GM23338 (cell line): ENCODE measurements around the gene PPIL1. TPM values are rescaled to one million over a fixed set of nuclear protein-coding genes. Genes with fewer than 3 reads are reported as not detected.

Source experiments
- ATAC-seq: fragments of 200-7000 bp; cut with Tn5 transposase; 3 replicates; pipeline ENCODE4 v1.9.1; 2020
- DNase-seq: peaks from one replicate; pipeline ENCODE4 v3.0.0-alpha.2; 2015; ENCODE audit warnings: low spot score
- H2AFZ ChIP-seq: fragments of 200-600 bp; sonication (generic); 2 replicates; pipeline ENCODE4 v1.8.0; 2016; ENCODE audit warnings: antibody characterized with exemption, mild to moderate bottlenecking, moderate library complexity
- H3F3A ChIP-seq: fragments of 200-600 bp; sonication (generic); replicated peaks from 2 replicates; pipeline ENCODE4 v1.8.0; 2017; ENCODE audit warnings: antibody characterized with exemption, mixed run types, low read depth
- H3K27ac ChIP-seq: fragments of 200-600 bp; sonication (generic); 2 replicates; pipeline ENCODE4 v1.6.1; 2016; ENCODE audit warnings: low read depth
- H3K27me3 ChIP-seq: fragments of 200-600 bp; sonication (generic); 2 replicates; pipeline ENCODE4 v1.8.0; 2016; ENCODE audit warnings: mild to moderate bottlenecking, mixed run types, moderate library complexity; ENCODE audit not compliant: insufficient read depth
- H3K36me3 ChIP-seq: fragments of 200-600 bp; sonication (generic); 2 replicates; pipeline ENCODE4 v1.8.0; 2016; ENCODE audit warnings: mild to moderate bottlenecking; ENCODE audit not compliant: insufficient read depth
- H3K4me1 ChIP-seq: fragments of 200-600 bp; sonication (generic); 2 replicates; pipeline ENCODE4 v1.8.0; 2016; ENCODE audit warnings: mild to moderate bottlenecking, moderate library complexity; ENCODE audit not compliant: insufficient read depth
- H3K4me2 ChIP-seq: fragments of 200-600 bp; sonication (generic); 2 replicates; pipeline ENCODE4 v1.7.1; 2017; ENCODE audit warnings: mixed run types
- H3K4me3 ChIP-seq: fragments of 200-600 bp; sonication (generic); 2 replicates; pipeline ENCODE4 v1.6.1; 2016; ENCODE audit warnings: mixed run types
- H3K79me2 ChIP-seq: fragments of 200-600 bp; sonication (generic); replicated peaks from 2 replicates; pipeline ENCODE4 v1.8.0; 2017; ENCODE audit warnings: mild to moderate bottlenecking; ENCODE audit not compliant: insufficient read depth
- H3K9me2 ChIP-seq: fragments of 200-600 bp; sonication (generic); 2 replicates; pipeline ENCODE4 v1.8.0; 2017; ENCODE audit not compliant: insufficient read depth
- H4K20me1 ChIP-seq: fragments of 200-600 bp; sonication (generic); replicated peaks from 2 replicates; pipeline ENCODE4 v1.8.0; 2017; ENCODE audit warnings: mild to moderate bottlenecking; ENCODE audit not compliant: insufficient read depth
- H3K27ac Mint-ChIP-seq: 2 replicates; pipeline ENCODE4 v1.8.0; 2020; ENCODE audit warnings: inconsistent platforms, mild to moderate bottlenecking, moderate library complexity, mixed read lengths
- H3K27me3 Mint-ChIP-seq: 3 replicates; pipeline ENCODE4 v1.8.0; 2022; ENCODE audit warnings: low read depth, mild to moderate bottlenecking, moderate library complexity, mixed read lengths, inconsistent platforms; ENCODE audit not compliant: insufficient read depth, poor library complexity
- H3K36me3 Mint-ChIP-seq: 3 replicates; pipeline ENCODE4 v1.8.0; 2021; ENCODE audit warnings: low read depth, mild to moderate bottlenecking, inconsistent platforms, moderate library complexity, mixed read lengths
- H3K4me1 Mint-ChIP-seq: 3 replicates; pipeline ENCODE4 v1.8.0; 2020; ENCODE audit warnings: mild to moderate bottlenecking, inconsistent platforms, mixed read lengths
- H3K4me3 Mint-ChIP-seq: 3 replicates; pipeline ENCODE4 v1.8.0; 2021; ENCODE audit warnings: moderate library complexity, mild to moderate bottlenecking, inconsistent platforms, mixed read lengths
- H3K9me3 Mint-ChIP-seq: 3 replicates; pipeline ENCODE4 v1.8.0; 2020; ENCODE audit warnings: moderate library complexity, mild to moderate bottlenecking, inconsistent platforms, mixed read lengths
- CREB1 ChIP-seq: fragments of 250-450 bp; sonication (Bioruptor Pico); IDR thresholded peaks from 2 replicates; pipeline ENCODE4 v1.5.0; 2020; ENCODE audit warnings: low read depth, mild to moderate bottlenecking, moderate library complexity
- EZH2 ChIP-seq: fragments of 200-600 bp; sonication (generic); IDR thresholded peaks from one replicate; pipeline ENCODE4 v1.8.0; 2017; ENCODE audit warnings: antibody characterized with exemption, mild to moderate bottlenecking, low read depth; ENCODE audit not compliant: unreplicated experiment
- EZH2phosphoT487 ChIP-seq: fragments of 200-600 bp; sonication (generic); IDR thresholded peaks from one replicate; pipeline ENCODE4 v1.8.1; 2018; ENCODE audit warnings: antibody characterized with exemption; ENCODE audit not compliant: unreplicated experiment
- JUNB ChIP-seq: IDR thresholded peaks from one replicate; pipeline ENCODE4 v1.6.1; 2016; ENCODE audit warnings: antibody characterized with exemption; ENCODE audit not compliant: unreplicated experiment
- NANOG ChIP-seq: IDR thresholded peaks from 2 replicates; pipeline ENCODE4 v1.6.1; 2016; ENCODE audit warnings: antibody characterized with exemption, borderline replicate concordance
- POLR2AphosphoS5 ChIP-seq: IDR thresholded peaks from 2 replicates; pipeline ENCODE4 v1.6.1; 2016; ENCODE audit warnings: antibody characterized with exemption, low read depth
- STAT1 ChIP-seq: IDR thresholded peaks from one replicate; pipeline ENCODE4 v1.6.1; 2016; ENCODE audit warnings: antibody characterized with exemption; ENCODE audit not compliant: unreplicated experiment
- ZNF114 ChIP-seq: fragments of 250-450 bp; sonication (Bioruptor Pico); IDR thresholded peaks from 2 replicates; pipeline ENCODE4 v1.5.0; 2020; ENCODE audit warnings: mild to moderate bottlenecking, moderate library complexity
- ZNF331 ChIP-seq: fragments of 250-450 bp; sonication (Bioruptor Pico); IDR thresholded peaks from 2 replicates; pipeline ENCODE4 v1.5.0; 2020; ENCODE audit warnings: low read depth, mild to moderate bottlenecking, moderate library complexity
- polyA plus RNA-seq: library from polyadenylated mRNA; unstranded; fragments of >200 nt; fragmentation: Nextera tagmentation; extraction: Ambion mirVana; gene quantifications from 2 replicates; pipeline ENCODE4 v1.2.1, GENCODE V29; 2016
- total RNA-seq: library from RNA; depleted of rRNA; stranded (reverse); fragments of >200 nt; shearing (Covaris generic); gene quantifications from 2 replicates; pipeline ENCODE4 v1.2.3, GENCODE V29; 2014
- TF ChIP-seq, protein P1 (sequence below): IDR thresholded peaks from one replicate; pipeline ENCODE4 v1.6.1; 2018; ENCODE audit warnings: antibody characterized with exemption; ENCODE audit not compliant: unreplicated experiment
- TF ChIP-seq, protein P2 (sequence below), 2 experiments: fragments of 200-600 bp in 1 of 2; sonication (generic) in 1 of 2; conservative IDR thresholded peaks; 2 replicates each; pipeline versions ENCODE4 v1.5.1 to v1.6.1; 2016 to 2017; ENCODE audit warnings: antibody characterized with exemption in 2 of 2, low read depth in 2 of 2, mild to moderate bottlenecking in 2 of 2, moderate library complexity in 1 of 2
- TF ChIP-seq, protein P3 (sequence below): fragments of 250-450 bp; sonication (Bioruptor Pico); IDR thresholded peaks from 2 replicates; pipeline ENCODE4 v1.5.0; 2020; ENCODE audit warnings: mild to moderate bottlenecking, moderate library complexity
- TF ChIP-seq, protein P4 (sequence below): IDR thresholded peaks from 2 replicates; pipeline ENCODE4 v1.6.1; 2016; ENCODE audit warnings: antibody characterized with exemption

PPIL1 gene
- total and polyA plus RNA-seq, 2 experiments from 2014 or later: 57.3 to 79.4 TPM

DNA sequence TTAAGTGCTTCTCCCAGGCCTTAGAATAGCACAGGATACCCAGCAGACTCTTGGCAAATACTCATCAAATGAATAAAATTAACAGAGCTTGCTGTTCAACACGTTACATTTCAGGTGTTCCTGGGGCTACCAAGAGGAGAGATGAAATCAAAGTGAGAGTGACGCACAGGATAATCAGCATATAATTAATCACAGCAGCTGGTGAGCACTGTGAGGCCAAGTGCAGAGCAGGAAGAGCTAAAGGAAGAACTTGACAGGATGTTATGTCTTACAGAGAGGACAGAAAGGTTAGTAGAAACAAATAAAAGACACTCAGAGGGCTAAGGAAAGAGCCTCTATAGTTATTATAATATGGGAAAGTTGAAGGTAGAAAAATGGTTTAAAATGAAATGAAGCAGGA is 8.8 kb downstream of the PPIL1 start:
- Histone ChIP-seq H3K79me2 (peaks cover 97% of the 10 kb centered on the region), H3K4me1 (no peaks in the 10 kb centered on the region)

More for the DNA sequence above, 8.8 kb downstream of the PPIL1 start:
- H3K27me3 Mint-ChIP-seq: peaks cover 3% of the 10 kb centered on the region
- no peaks in the 10 kb centered on the region for H3K9me3 Mint-ChIP-seq
- H3K4me3 Mint-ChIP-seq: no peak overlapping the region
- Histone ChIP-seq H3K4me3 (no peak overlapping the region), H3K27ac (no peak overlapping the region), H3K36me3 (peaks cover 21% of the 10 kb centered on the region), H3K4me2 (no peak overlapping the region), H2AFZ (no peak overlapping the region), H3K27me3 (no peaks in the 10 kb centered on the region), H3F3A (no peaks in the 10 kb centered on the region), H3K9me2 (no peaks in the 10 kb centered on the region), H4K20me1 (peaks cover 60% of the 10 kb centered on the region)
- TF ChIP-seq NANOG: no peak
- TF ChIP-seq EZH2phosphoT487: no peak
- TF ChIP-seq JUNB: no peak
- TF ChIP-seq, protein P1, sequence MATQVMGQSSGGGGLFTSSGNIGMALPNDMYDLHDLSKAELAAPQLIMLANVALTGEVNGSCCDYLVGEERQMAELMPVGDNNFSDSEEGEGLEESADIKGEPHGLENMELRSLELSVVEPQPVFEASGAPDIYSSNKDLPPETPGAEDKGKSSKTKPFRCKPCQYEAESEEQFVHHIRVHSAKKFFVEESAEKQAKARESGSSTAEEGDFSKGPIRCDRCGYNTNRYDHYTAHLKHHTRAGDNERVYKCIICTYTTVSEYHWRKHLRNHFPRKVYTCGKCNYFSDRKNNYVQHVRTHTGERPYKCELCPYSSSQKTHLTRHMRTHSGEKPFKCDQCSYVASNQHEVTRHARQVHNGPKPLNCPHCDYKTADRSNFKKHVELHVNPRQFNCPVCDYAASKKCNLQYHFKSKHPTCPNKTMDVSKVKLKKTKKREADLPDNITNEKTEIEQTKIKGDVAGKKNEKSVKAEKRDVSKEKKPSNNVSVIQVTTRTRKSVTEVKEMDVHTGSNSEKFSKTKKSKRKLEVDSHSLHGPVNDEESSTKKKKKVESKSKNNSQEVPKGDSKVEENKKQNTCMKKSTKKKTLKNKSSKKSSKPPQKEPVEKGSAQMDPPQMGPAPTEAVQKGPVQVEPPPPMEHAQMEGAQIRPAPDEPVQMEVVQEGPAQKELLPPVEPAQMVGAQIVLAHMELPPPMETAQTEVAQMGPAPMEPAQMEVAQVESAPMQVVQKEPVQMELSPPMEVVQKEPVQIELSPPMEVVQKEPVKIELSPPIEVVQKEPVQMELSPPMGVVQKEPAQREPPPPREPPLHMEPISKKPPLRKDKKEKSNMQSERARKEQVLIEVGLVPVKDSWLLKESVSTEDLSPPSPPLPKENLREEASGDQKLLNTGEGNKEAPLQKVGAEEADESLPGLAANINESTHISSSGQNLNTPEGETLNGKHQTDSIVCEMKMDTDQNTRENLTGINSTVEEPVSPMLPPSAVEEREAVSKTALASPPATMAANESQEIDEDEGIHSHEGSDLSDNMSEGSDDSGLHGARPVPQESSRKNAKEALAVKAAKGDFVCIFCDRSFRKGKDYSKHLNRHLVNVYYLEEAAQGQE: no peak
- no peak for TF ChIP-seq EZH2
- TF ChIP-seq, protein P2, sequence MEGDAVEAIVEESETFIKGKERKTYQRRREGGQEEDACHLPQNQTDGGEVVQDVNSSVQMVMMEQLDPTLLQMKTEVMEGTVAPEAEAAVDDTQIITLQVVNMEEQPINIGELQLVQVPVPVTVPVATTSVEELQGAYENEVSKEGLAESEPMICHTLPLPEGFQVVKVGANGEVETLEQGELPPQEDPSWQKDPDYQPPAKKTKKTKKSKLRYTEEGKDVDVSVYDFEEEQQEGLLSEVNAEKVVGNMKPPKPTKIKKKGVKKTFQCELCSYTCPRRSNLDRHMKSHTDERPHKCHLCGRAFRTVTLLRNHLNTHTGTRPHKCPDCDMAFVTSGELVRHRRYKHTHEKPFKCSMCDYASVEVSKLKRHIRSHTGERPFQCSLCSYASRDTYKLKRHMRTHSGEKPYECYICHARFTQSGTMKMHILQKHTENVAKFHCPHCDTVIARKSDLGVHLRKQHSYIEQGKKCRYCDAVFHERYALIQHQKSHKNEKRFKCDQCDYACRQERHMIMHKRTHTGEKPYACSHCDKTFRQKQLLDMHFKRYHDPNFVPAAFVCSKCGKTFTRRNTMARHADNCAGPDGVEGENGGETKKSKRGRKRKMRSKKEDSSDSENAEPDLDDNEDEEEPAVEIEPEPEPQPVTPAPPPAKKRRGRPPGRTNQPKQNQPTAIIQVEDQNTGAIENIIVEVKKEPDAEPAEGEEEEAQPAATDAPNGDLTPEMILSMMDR (conservative IDR thresholded peaks at IDR 0.05; ENCODE audit: low read depth in 2 of 2): no peak
- TF ChIP-seq, protein P3, sequence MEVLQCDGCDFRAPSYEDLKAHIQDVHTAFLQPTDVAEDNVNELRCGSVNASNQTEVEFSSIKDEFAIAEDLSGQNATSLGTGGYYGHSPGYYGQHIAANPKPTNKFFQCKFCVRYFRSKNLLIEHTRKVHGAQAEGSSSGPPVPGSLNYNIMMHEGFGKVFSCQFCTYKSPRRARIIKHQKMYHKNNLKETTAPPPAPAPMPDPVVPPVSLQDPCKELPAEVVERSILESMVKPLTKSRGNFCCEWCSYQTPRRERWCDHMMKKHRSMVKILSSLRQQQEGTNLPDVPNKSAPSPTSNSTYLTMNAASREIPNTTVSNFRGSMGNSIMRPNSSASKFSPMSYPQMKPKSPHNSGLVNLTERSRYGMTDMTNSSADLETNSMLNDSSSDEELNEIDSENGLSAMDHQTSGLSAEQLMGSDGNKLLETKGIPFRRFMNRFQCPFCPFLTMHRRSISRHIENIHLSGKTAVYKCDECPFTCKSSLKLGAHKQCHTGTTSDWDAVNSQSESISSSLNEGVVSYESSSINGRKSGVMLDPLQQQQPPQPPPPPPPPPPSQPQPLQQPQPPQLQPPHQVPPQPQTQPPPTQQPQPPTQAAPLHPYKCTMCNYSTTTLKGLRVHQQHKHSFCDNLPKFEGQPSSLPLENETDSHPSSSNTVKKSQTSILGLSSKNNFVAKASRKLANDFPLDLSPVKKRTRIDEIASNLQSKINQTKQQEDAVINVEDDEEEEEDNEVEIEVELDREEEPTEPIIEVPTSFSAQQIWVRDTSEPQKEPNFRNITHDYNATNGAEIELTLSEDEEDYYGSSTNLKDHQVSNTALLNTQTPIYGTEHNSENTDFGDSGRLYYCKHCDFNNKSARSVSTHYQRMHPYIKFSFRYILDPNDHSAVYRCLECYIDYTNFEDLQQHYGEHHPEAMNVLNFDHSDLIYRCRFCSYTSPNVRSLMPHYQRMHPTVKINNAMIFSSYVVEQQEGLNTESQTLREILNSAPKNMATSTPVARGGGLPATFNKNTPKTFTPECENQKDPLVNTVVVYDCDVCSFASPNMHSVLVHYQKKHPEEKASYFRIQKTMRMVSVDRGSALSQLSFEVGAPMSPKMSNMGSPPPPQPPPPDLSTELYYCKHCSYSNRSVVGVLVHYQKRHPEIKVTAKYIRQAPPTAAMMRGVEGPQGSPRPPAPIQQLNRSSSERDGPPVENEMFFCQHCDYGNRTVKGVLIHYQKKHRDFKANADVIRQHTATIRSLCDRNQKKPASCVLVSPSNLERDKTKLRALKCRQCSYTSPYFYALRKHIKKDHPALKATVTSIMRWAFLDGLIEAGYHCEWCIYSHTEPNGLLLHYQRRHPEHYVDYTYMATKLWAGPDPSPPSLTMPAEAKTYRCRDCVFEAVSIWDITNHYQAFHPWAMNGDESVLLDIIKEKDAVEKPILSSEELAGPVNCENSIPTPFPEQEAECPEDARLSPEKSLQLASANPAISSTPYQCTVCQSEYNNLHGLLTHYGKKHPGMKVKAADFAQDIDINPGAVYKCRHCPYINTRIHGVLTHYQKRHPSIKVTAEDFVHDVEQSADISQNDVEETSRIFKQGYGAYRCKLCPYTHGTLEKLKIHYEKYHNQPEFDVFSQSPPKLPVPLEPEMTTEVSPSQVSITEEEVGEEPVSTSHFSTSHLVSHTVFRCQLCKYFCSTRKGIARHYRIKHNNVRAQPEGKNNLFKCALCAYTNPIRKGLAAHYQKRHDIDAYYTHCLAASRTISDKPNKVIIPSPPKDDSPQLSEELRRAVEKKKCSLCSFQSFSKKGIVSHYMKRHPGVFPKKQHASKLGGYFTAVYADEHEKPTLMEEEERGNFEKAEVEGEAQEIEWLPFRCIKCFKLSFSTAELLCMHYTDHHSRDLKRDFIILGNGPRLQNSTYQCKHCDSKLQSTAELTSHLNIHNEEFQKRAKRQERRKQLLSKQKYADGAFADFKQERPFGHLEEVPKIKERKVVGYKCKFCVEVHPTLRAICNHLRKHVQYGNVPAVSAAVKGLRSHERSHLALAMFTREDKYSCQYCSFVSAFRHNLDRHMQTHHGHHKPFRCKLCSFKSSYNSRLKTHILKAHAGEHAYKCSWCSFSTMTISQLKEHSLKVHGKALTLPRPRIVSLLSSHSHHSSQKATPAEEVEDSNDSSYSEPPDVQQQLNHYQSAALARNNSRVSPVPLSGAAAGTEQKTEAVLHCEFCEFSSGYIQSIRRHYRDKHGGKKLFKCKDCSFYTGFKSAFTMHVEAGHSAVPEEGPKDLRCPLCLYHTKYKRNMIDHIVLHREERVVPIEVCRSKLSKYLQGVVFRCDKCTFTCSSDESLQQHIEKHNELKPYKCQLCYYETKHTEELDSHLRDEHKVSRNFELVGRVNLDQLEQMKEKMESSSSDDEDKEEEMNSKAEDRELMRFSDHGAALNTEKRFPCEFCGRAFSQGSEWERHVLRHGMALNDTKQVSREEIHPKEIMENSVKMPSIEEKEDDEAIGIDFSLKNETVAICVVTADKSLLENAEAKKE (CRISPR knock-in tag): no peak
- no peak for TF ChIP-seq STAT1
- TF ChIP-seq ZNF331: no peak
- no peak for TF ChIP-seq POLR2AphosphoS5
- no peak for TF ChIP-seq CREB1 (CRISPR knock-in tag)
- TF ChIP-seq ZNF114 (CRISPR knock-in tag): no peak
- TF ChIP-seq, protein P4, sequence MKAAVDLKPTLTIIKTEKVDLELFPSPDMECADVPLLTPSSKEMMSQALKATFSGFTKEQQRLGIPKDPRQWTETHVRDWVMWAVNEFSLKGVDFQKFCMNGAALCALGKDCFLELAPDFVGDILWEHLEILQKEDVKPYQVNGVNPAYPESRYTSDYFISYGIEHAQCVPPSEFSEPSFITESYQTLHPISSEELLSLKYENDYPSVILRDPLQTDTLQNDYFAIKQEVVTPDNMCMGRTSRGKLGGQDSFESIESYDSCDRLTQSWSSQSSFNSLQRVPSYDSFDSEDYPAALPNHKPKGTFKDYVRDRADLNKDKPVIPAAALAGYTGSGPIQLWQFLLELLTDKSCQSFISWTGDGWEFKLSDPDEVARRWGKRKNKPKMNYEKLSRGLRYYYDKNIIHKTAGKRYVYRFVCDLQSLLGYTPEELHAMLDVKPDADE: no peak
- peaks cover 44% of the 10 kb centered on the region for H3K4me1 Mint-ChIP-seq
- H3K36me3 Mint-ChIP-seq: peaks cover 61% of the 10 kb centered on the region
- no peak for ATAC-seq
- no peak for DNase-seq
- no peak overlapping the region for H3K27ac Mint-ChIP-seq
